HG03135 (cell line): Measurements from ENCODE around the gene TSPAN10.

Experiments used
- ATAC-seq: cut with Tn5 transposase; IDR thresholded peaks from one replicate; pipeline ENCODE4 v1.9.1; 2021; ENCODE audit warnings: mild to moderate bottlenecking, moderate library complexity; ENCODE audit not compliant: unreplicated experiment

TSPAN10 gene

GRCh38 chr17:81631482-81631881, 5.5 kb upstream of the TSPAN10 start:
- ATAC-seq, result no peak

- no peak for ATAC-seq
Observed at GRCh38 chr17:81635431-81635830, 1.6 kb upstream of the TSPAN10 start.

GRCh38 chr17:81635973-81636504, 957 bp upstream of the TSPAN10 start:
- ATAC-seq, result no peak

GRCh38 chr17:81638683-81639082, 1.7 kb downstream of the TSPAN10 start:
- ATAC-seq, result no peak

- ATAC-seq, result no peak
Observed at GRCh38 chr17:81640011-81640410, 3.0 kb downstream of the TSPAN10 start.

- ATAC-seq, result no peak
Observed at GRCh38 chr17:81641825-81642489, 5.0 kb downstream of the TSPAN10 start.

GRCh38 chr17:81644496-81644895, 7.5 kb downstream of the TSPAN10 start:
- no peak for ATAC-seq

- no peak for ATAC-seq
Observed at GRCh38 chr17:81644976-81645952, 8.3 kb downstream of the TSPAN10 start.

GRCh38 chr17:81646869-81647600, 10.0 kb downstream of the TSPAN10 start:
- no peak for ATAC-seq

- ATAC-seq, result no peak
Observed at GRCh38 chr17:81647640-81648012, 10.6 kb downstream of the TSPAN10 start.

GRCh38 chr17:81648013-81648706, 11.2 kb downstream of the TSPAN10 start:
- no peak for ATAC-seq

- ATAC-seq, result no peak
Observed at GRCh38 chr17:81648707-81649085, 11.7 kb downstream of the TSPAN10 start.

- ATAC-seq, result no peak
Observed at GRCh38 chr17:81650951-81651350, 14.0 kb downstream of the TSPAN10 start.

GRCh38 chr17:81651692-81652091, 14.7 kb downstream of the TSPAN10 start:
- no peak for ATAC-seq

- no peak for ATAC-seq
Observed at GRCh38 chr17:81652906-81653771, 16.1 kb downstream of the TSPAN10 start.

- no peak for ATAC-seq
Observed at GRCh38 chr17:81655378-81656117, 18.6 kb downstream of the TSPAN10 start.

- ATAC-seq, result no peak
Observed at GRCh38 chr17:81656118-81656743, 19.2 kb downstream of the TSPAN10 start, which contains the start of gene PDE6G. Gene PDE6G, minus strand, starts transcription at chr17:81656542. Its CDS starts 3,237 bp downstream, at chr17:81653305.

- no peak for ATAC-seq
Observed at GRCh38 chr17:81656835-81657234, 19.8 kb downstream of the TSPAN10 start.
